Ovary (tissue), 3 donors: ENCODE data around the gene SKA1.

Source experiments
- CTCF ChIP-seq, 3 donors: fragments of 450-650 bp in 2 of 3; fragments of 200-600 bp in 1 of 3; IDR thresholded peaks; one replicate each; pipeline versions ENCODE4 v1.5.1 to v1.8.0; 2016 to 2022; ENCODE audit warnings: antibody characterized with exemption in 3 of 3, mild to moderate bottlenecking in 1 of 3
- EP300 ChIP-seq: sonication (generic); formaldehyde crosslinking; IDR thresholded peaks from one replicate; pipeline ENCODE4 v1.6.1; 2017; ENCODE audit warnings: antibody characterized with exemption
- POLR2A ChIP-seq: fragments of 450-650 bp; IDR thresholded peaks from one replicate; pipeline ENCODE4 v1.6.1; 2017; ENCODE audit warnings: antibody characterized with exemption, mild to moderate bottlenecking, moderate library complexity
- donor health status: DM: no; HTN: no; CAD: no.

- TF ChIP-seq POLR2A (no peak), CTCF (IDR thresholded peaks at IDR 0.05) (no peak), EP300 (no peak)
These were observed 36.0 kb downstream of the SKA1 start for GRCh38 chr18:50410894-50411293.
